HL-60 (cell line): ENCODE results near the gene PCDHGC4.

ENCODE experiments used
- CTCF ChIP-seq: IDR thresholded peaks from one replicate; pipeline ENCODE4 v1.5.1; 2011; ENCODE audit warnings: low read length, control low read depth, inconsistent platforms; ENCODE audit not compliant: insufficient read depth
- POLR2AphosphoS5 ChIP-seq: IDR thresholded peaks from 2 replicates; pipeline ENCODE4 v1.6.1; 2012; ENCODE audit warnings: low read depth

- TF ChIP-seq CTCF = no peak
- TF ChIP-seq POLR2AphosphoS5 = no peak
Observed at GRCh38 chr5:141506381-141507155, 21.7 kb downstream of the PCDHGC4 start.
